SK-N-SH (cell line): ENCODE data around the gene RRAD. TPM values are rescaled to one million over a fixed set of nuclear protein-coding genes. Genes with fewer than 3 reads are reported as not detected.

Source experiments
- CTCF ChIA-PET: fragments of 300-600, 350-600 bp; formaldehyde crosslinking; extraction: SDS; loops from one replicate; lab custom pipeline; 2021; lab: Yijun Ruan, JAX
- POLR2A ChIA-PET: fragments of 350-600 bp; sonication (Branson Sonifier 250); formaldehyde crosslinking; extraction: SDS; loops from one replicate; lab custom pipeline; 2020; ENCODE audit warnings: antibody characterized with exemption, inconsistent platforms; lab: Yijun Ruan, JAX
- DNase-seq: peaks from one replicate; pipeline ENCODE4 v3.0.0; 2012
- H2AFZ ChIP-seq: fragments of 200-600 bp; sonication (generic); 2 replicates; pipeline ENCODE4 v1.8.1; 2016; ENCODE audit warnings: antibody characterized with exemption, mild to moderate bottlenecking, low read depth
- H3F3A ChIP-seq: fragments of 200-600 bp; sonication (generic); replicated peaks from 2 replicates; pipeline ENCODE3; 2016; ENCODE audit warnings: antibody characterized with exemption, mild to moderate bottlenecking; ENCODE audit not compliant: insufficient read depth
- H3K27ac ChIP-seq, 2 experiments: fragments of 200-500 bp in 1 of 2; fragments of 200-600 bp in 1 of 2; sonication (Bioruptor generic) in 1 of 2; sonication (generic), shearing (Covaris generic) in 1 of 2; 2 replicates each; pipeline versions ENCODE4 v1.5.1 to v1.6.1; 2014 to 2016; ENCODE audit warnings: low read depth in 2 of 2, inconsistent platforms in 1 of 2, low read length in 1 of 2, mild to moderate bottlenecking in 1 of 2, mixed read lengths in 1 of 2
- H3K27me3 ChIP-seq: fragments of 200-600 bp; sonication (generic), shearing (Covaris generic); 2 replicates; pipeline ENCODE4 v1.6.1; 2016; ENCODE audit warnings: mixed run types; ENCODE audit not compliant: insufficient read depth
- H3K36me3 ChIP-seq, 2 experiments: fragments of 200-500 bp in 1 of 2; fragments of 200-600 bp in 1 of 2; sonication (Bioruptor generic) in 1 of 2; sonication (generic) in 1 of 2; replicated peaks in 1 of 2; 2 replicates each; pipeline versions ENCODE3 to v1.5.1; 2014 to 2016; ENCODE audit warnings: low read length in 1 of 2, mild to moderate bottlenecking in 1 of 2; ENCODE audit not compliant: insufficient read depth in 2 of 2, control insufficient read depth in 1 of 2
- H3K4me1 ChIP-seq, 2 experiments: fragments of 200-500 bp in 1 of 2; fragments of 200-600 bp in 1 of 2; sonication (Bioruptor generic) in 1 of 2; sonication (generic), shearing (Covaris generic) in 1 of 2; 2 replicates each; pipeline versions ENCODE4 v1.5.1 to v1.6.1; 2014 to 2016; ENCODE audit warnings: low read depth in 1 of 2, low read length in 1 of 2, mixed run types in 1 of 2; ENCODE audit not compliant: insufficient read depth in 2 of 2, control insufficient read depth in 1 of 2
- H3K4me2 ChIP-seq: fragments of 200-600 bp; sonication (generic), shearing (Covaris generic); 2 replicates; pipeline ENCODE4 v1.6.1; 2017; ENCODE audit warnings: mixed run types
- H3K4me3 ChIP-seq, 2 experiments: fragments of 200-500 bp in 1 of 2; fragments of 200-600 bp in 1 of 2; sonication (Bioruptor generic) in 1 of 2; sonication (generic), shearing (Covaris generic) in 1 of 2; 2 replicates each; pipeline versions ENCODE4 v1.5.1 to v1.8.1; 2014 to 2016; ENCODE audit warnings: low read depth in 2 of 2, inconsistent platforms in 1 of 2, low read length in 1 of 2, mild to moderate bottlenecking in 1 of 2, mixed read lengths in 1 of 2, moderate library complexity in 1 of 2
- H3K79me2 ChIP-seq: fragments of 200-600 bp; sonication (generic); 2 replicates; pipeline ENCODE4 v1.8.1; 2017; ENCODE audit warnings: mild to moderate bottlenecking; ENCODE audit not compliant: insufficient read depth
- H3K9ac ChIP-seq: fragments of 200-600 bp; sonication (generic); 2 replicates; pipeline ENCODE4 v1.6.1; 2017; ENCODE audit warnings: mixed run types
- H3K9me2 ChIP-seq: fragments of 200-600 bp; sonication (generic); 2 replicates; pipeline ENCODE4 v1.6.1; 2017; ENCODE audit warnings: mixed run types
- H3K9me3 ChIP-seq: fragments of 200-600 bp; sonication (generic); 2 replicates; pipeline ENCODE4 v1.6.1; 2017; ENCODE audit warnings: mixed run types, mild to moderate bottlenecking, moderate library complexity
- H4K20me1 ChIP-seq: fragments of 200-600 bp; sonication (generic); 2 replicates; pipeline ENCODE4 v1.6.1; 2017; ENCODE audit warnings: mild to moderate bottlenecking, mixed run types; ENCODE audit not compliant: insufficient read depth
- CHD2 ChIP-seq: fragments of 150-350 bp; IDR thresholded peaks from 2 replicates; pipeline ENCODE4 v1.6.1; 2018; ENCODE audit warnings: low read length; ENCODE audit not compliant: partially characterized antibody
- FOSL2 ChIP-seq: IDR thresholded peaks from 2 replicates; pipeline ENCODE4 v1.4.0; 2012; ENCODE audit warnings: low read depth, mild to moderate bottlenecking, moderate library complexity, borderline replicate concordance
- FOXM1 ChIP-seq: IDR thresholded peaks from 2 replicates; pipeline ENCODE4 v1.4.0; 2012; ENCODE audit warnings: low read depth, mild to moderate bottlenecking
- IRF3 ChIP-seq: fragments of 150-350 bp; IDR thresholded peaks from 2 replicates; pipeline ENCODE4 v1.6.1; 2016; ENCODE audit warnings: mild to moderate bottlenecking, low read depth, low read length
- MAX ChIP-seq: IDR thresholded peaks from 2 replicates; pipeline ENCODE4 v1.4.0; 2012; ENCODE audit warnings: low read depth
- MXI1 ChIP-seq: IDR thresholded peaks from 2 replicates; pipeline ENCODE4 v1.6.1; 2012; ENCODE audit warnings: mild to moderate bottlenecking, low read depth, low read length, improper control_type of control experiment
- NRF1 ChIP-seq: IDR thresholded peaks from 2 replicates; pipeline ENCODE4 v1.6.1; 2012; ENCODE audit warnings: low read depth, mild to moderate bottlenecking, low read length
- POLR2AphosphoS5 ChIP-seq: IDR thresholded peaks from 2 replicates; pipeline ENCODE4 v1.6.1; 2012; ENCODE audit warnings: low read depth, low read length
- RCOR1 ChIP-seq: fragments of 150-350 bp; IDR thresholded peaks from 2 replicates; pipeline ENCODE4 v1.6.1; 2017; ENCODE audit warnings: antibody characterized with exemption, low read length
- REST ChIP-seq: IDR thresholded peaks from 2 replicates; pipeline ENCODE4 v1.6.1; 2012; ENCODE audit warnings: mild to moderate bottlenecking, low read depth, low read length, moderate library complexity
- RXRA ChIP-seq: IDR thresholded peaks from 2 replicates; pipeline ENCODE4 v1.4.0; 2012; ENCODE audit warnings: low read depth, mild to moderate bottlenecking, borderline replicate concordance
- SMC3 ChIP-seq: IDR thresholded peaks from 2 replicates; pipeline ENCODE4 v1.6.1; 2012; ENCODE audit warnings: low read depth, low read length, improper control_type of control experiment
- TCF12 ChIP-seq: IDR thresholded peaks from 2 replicates; pipeline ENCODE4 v1.4.0; 2012
- TEAD4 ChIP-seq: IDR thresholded peaks from 2 replicates; pipeline ENCODE4 v1.4.0; 2012; ENCODE audit warnings: mild to moderate bottlenecking, borderline replicate concordance; ENCODE audit not compliant: insufficient read depth
- ZBTB33 ChIP-seq: IDR thresholded peaks from 2 replicates; pipeline ENCODE4 v1.4.0; 2012; ENCODE audit warnings: low read depth, borderline replicate concordance
- WGBS: methylation state at CpG from one replicate; pipeline ENCODE4 v1.1.6; 2017; ENCODE audit warnings: low lambda C conversion rate; 5-methylcytosine and 5-hydroxymethylcytosine counted together
- polyA plus RNA-seq, 3 experiments: library from polyadenylated mRNA; depleted of rRNA; stranded (reverse); fragments of >200 nt; gene quantifications; 2 replicates each; pipeline ENCODE4 v1.2.3, GENCODE V29; 2012
- TF ChIP-seq, protein P1 (sequence below): IDR thresholded peaks from 2 replicates; pipeline ENCODE4; 2012

The RRAD gene
- polyA plus RNA-seq, 1 of the 3 experiments (the other 2 are of a cell fraction): 9.3 TPM

DNA sequence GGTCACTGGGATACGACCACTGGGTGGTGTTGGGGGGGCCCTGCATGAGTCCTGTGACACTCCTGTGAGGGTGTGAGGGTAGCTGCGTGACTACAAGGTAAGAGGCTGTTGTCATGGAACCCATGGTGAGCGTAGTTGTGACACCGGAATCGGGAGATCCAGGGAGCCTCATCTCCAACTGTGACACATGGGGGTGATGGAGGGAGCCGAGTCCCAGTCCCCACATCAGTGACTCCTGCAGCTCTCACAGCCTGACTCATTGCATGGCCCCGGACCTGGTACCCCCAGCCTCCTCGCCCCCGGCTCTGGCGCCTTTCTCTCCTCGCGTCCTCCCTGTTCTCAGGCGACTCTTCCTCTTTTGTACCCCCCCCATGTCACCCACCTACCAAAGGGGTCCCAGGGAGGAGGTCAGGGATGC, 20.9 kb downstream of the RRAD start:
- Histone ChIP-seq H3K4me3 (no peak overlapping the region), H3K27me3 (no peaks in the 10 kb centered on the region), H3K27ac (no peak overlapping the region), H3K9ac (no peak overlapping the region), H3K79me2 (no peaks in the 10 kb centered on the region), H3K4me2 (no peak overlapping the region), H3K9me2 (no peaks in the 10 kb centered on the region), H2AFZ (no peak overlapping the region), H3K9me3 (no peaks in the 10 kb centered on the region), H3F3A (no peaks in the 10 kb centered on the region), H3K36me3 (no peaks in the 10 kb centered on the region), H4K20me1 (no peaks in the 10 kb centered on the region), H3K4me1 (peaks cover 15 to 16% of the 10 kb centered on the region in 2 experiments)
- ChIA-PET POLR2A (no interaction called here), CTCF (interaction anchor here (0.7 to 4.9 kb wide), 6 partner anchors 8 to 251 kb away, joined by 3 to 41 read pairs (median 4); partner anchors contain the start of gene CES3)
- no peak for TF ChIP-seq FOXM1
- TF ChIP-seq MXI1: no peak
- WGBS: 81% methylated on average over 13 of the region's 13 CpGs
- peak; percentile 14 for DNase-seq

- Histone ChIP-seq H3K27ac (no peak overlapping the region), H3K27me3 (no peaks in the 10 kb centered on the region), H3K4me2 (no peak overlapping the region), H4K20me1 (no peaks in the 10 kb centered on the region), H2AFZ (no peak overlapping the region), H3K9ac (no peak overlapping the region), H3K9me2 (no peaks in the 10 kb centered on the region), H3K9me3 (no peaks in the 10 kb centered on the region), H3K4me1 (peaks cover 16 to 19% of the 10 kb centered on the region in 2 experiments), H3K4me3 (no peak overlapping the region), H3K79me2 (no peaks in the 10 kb centered on the region), H3F3A (peaks cover 2% of the 10 kb centered on the region), H3K36me3 (no peaks in the 10 kb centered on the region)
- WGBS: 79% methylated on average over 6 of the region's 11 CpGs
- ChIA-PET POLR2A (interaction anchor here (0.9 kb wide), 1 partner anchor 27 kb away, joined by 3 read pairs; no protein-coding TSS in a partner anchor), CTCF (interaction anchor here (1.0 to 4.9 kb wide), 6 partner anchors 8 to 252 kb away, joined by 3 to 41 read pairs (median 6); partner anchors contain the start of gene CES3)
- DNase-seq: peak; percentile 14
- TF ChIP-seq ZBTB33: no peak
- TF ChIP-seq, protein P1, sequence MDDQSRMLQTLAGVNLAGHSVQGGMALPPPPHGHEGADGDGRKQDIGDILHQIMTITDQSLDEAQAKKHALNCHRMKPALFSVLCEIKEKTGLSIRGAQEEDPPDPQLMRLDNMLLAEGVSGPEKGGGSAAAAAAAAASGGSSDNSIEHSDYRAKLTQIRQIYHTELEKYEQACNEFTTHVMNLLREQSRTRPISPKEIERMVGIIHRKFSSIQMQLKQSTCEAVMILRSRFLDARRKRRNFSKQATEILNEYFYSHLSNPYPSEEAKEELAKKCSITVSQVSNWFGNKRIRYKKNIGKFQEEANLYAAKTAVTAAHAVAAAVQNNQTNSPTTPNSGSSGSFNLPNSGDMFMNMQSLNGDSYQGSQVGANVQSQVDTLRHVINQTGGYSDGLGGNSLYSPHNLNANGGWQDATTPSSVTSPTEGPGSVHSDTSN: no peak
- no peak for TF ChIP-seq FOSL2
- no peak for TF ChIP-seq NRF1
- TF ChIP-seq MAX: no peak
- TF ChIP-seq RXRA: no peak
- no peak for TF ChIP-seq TEAD4
- no peak for TF ChIP-seq RCOR1
- TF ChIP-seq IRF3: no peak
- no peak for TF ChIP-seq CHD2
- TF ChIP-seq SMC3: no peak
- TF ChIP-seq POLR2AphosphoS5: no peak
- TF ChIP-seq TCF12: no peak
- no peak for TF ChIP-seq REST
These were observed 21.5 kb downstream of the RRAD start for GRCh38 chr16:66903544-66904427.
